Liver (tissue), 9 donors: ENCODE results near the gene WFIKKN1. TPM values are rescaled to one million over a fixed set of nuclear protein-coding genes. Genes with fewer than 3 reads are reported as not detected.

Experiments used
- DNase-seq: peaks from one replicate; pipeline ENCODE4 v3.0.0-alpha.2; 2017; ENCODE audit warnings: low spot score
- H3K27ac ChIP-seq, 2 donors: one replicate each; pipeline ENCODE4 v1.7.0; 2013; ENCODE audit warnings: inconsistent platforms in 2 of 2, low read length in 2 of 2, control low read depth in 1 of 2, low read depth in 1 of 2, mild to moderate bottlenecking in 1 of 2
- H3K27me3 ChIP-seq, 4 donors: one replicate each; pipeline versions ENCODE4 v1.6.1 to v1.7.0; 2013; ENCODE audit warnings: low read length in 3 of 4, inconsistent platforms in 1 of 4, mild to moderate bottlenecking in 1 of 4, moderate library complexity in 1 of 4; ENCODE audit not compliant: control insufficient read depth in 4 of 4, insufficient read depth in 4 of 4
- H3K36me3 ChIP-seq, 4 donors: one replicate each; pipeline versions ENCODE4 v1.6.1 to v1.7.0; 2013; ENCODE audit warnings: low read length in 3 of 4, mild to moderate bottlenecking in 3 of 4, low read depth in 1 of 4, moderate library complexity in 1 of 4; ENCODE audit not compliant: control insufficient read depth in 4 of 4, insufficient read depth in 3 of 4
- H3K4me1 ChIP-seq, 4 donors: one replicate each; pipeline versions ENCODE4 v1.6.1 to v1.7.0; 2013; ENCODE audit warnings: low read length in 3 of 4, mild to moderate bottlenecking in 3 of 4, moderate library complexity in 1 of 4; ENCODE audit not compliant: control insufficient read depth in 4 of 4, insufficient read depth in 4 of 4
- H3K4me3 ChIP-seq, 3 donors: one replicate each; pipeline versions ENCODE4 v1.6.1 to v1.7.0; 2013; ENCODE audit warnings: low read length in 3 of 3, control low read depth in 1 of 3, low read depth in 1 of 3, mild to moderate bottlenecking in 1 of 3
- H3K9ac ChIP-seq, 2 donors: one replicate each; pipeline ENCODE4 v1.7.0; 2013; ENCODE audit warnings: low read length in 2 of 2, mild to moderate bottlenecking in 2 of 2, moderate library complexity in 2 of 2, control low read depth in 1 of 2, low read depth in 1 of 2
- H3K9me3 ChIP-seq, 4 donors: one replicate each; pipeline versions ENCODE4 v1.6.1 to v1.7.0; 2013; ENCODE audit warnings: low read length in 3 of 4; ENCODE audit not compliant: control insufficient read depth in 4 of 4
- EGR1 ChIP-seq, 2 donors: IDR thresholded peaks; 2 replicates each; pipeline ENCODE4 v1.6.1; 2016 to 2018; ENCODE audit warnings: antibody characterized with exemption in 2 of 2, low read depth in 2 of 2
- FOXA1 ChIP-seq: IDR thresholded peaks from 2 replicates; pipeline ENCODE4 v1.6.1; 2016; ENCODE audit warnings: antibody characterized with exemption
- FOXA2 ChIP-seq: IDR thresholded peaks from 2 replicates; pipeline ENCODE4 v1.6.1; 2016; ENCODE audit warnings: antibody characterized with exemption
- GABPA ChIP-seq, 2 donors: IDR thresholded peaks in 1 of 2; conservative IDR thresholded peaks in 1 of 2; 2 replicates each; pipeline ENCODE4 v1.6.1; 2016; ENCODE audit warnings: antibody characterized with exemption in 2 of 2, mild to moderate bottlenecking in 1 of 2, moderate library complexity in 1 of 2
- HNF4A ChIP-seq, 2 donors: conservative IDR thresholded peaks; 2 replicates each; pipeline ENCODE4 v1.6.1; 2016; ENCODE audit warnings: antibody characterized with exemption in 2 of 2, mild to moderate bottlenecking in 2 of 2
- HNF4G ChIP-seq: IDR thresholded peaks from 2 replicates; pipeline ENCODE4 v1.6.1; 2016; ENCODE audit warnings: antibody characterized with exemption
- JUND ChIP-seq, 2 donors: IDR thresholded peaks; 2 replicates each; pipeline ENCODE4 v1.6.1; 2016; ENCODE audit warnings: antibody characterized with exemption in 2 of 2
- NR2F2 ChIP-seq: IDR thresholded peaks from 2 replicates; pipeline ENCODE4 v1.6.1; 2016; ENCODE audit warnings: antibody characterized with exemption
- RAD21 ChIP-seq, 2 donors: IDR thresholded peaks; 2 replicates each; pipeline ENCODE4 v1.6.1; 2016; ENCODE audit warnings: antibody characterized with exemption in 2 of 2, mild to moderate bottlenecking in 2 of 2
- RXRA ChIP-seq, 2 donors: IDR thresholded peaks; 2 replicates each; pipeline ENCODE4 v1.6.1; 2017 to 2018; ENCODE audit warnings: antibody characterized with exemption in 2 of 2, mild to moderate bottlenecking in 1 of 2
- SP1 ChIP-seq: IDR thresholded peaks from 2 replicates; pipeline ENCODE4 v1.6.1; 2018; ENCODE audit warnings: antibody characterized with exemption, mild to moderate bottlenecking
- TAF1 ChIP-seq: conservative IDR thresholded peaks from 2 replicates; pipeline ENCODE4 v1.6.1; 2016; ENCODE audit warnings: antibody characterized with exemption, mild to moderate bottlenecking
- YY1 ChIP-seq: IDR thresholded peaks from 2 replicates; pipeline ENCODE4 v1.6.1; 2016; ENCODE audit warnings: antibody characterized with exemption, mild to moderate bottlenecking
- WGBS: extraction: QIAGEN DNeasy Blood & Tissue Kit; methylation state at CpG from one replicate; pipeline ENCODE4 v1.1.7; 2013; 5-methylcytosine and 5-hydroxymethylcytosine counted together
- polyA plus RNA-seq, 2 donors: library from polyadenylated mRNA; stranded (reverse) in 1 of 2; unstranded in 1 of 2; fragments of 200-250 nt in 1 of 2; fragments of >200 nt in 1 of 2; fragmentation: Nextera tagmentation in 1 of 2; extraction: Ambion mirVana in 1 of 2; gene quantifications; one replicate each; pipeline versions ENCODE4 v1.2.1 to v1.2.3, GENCODE V29; 2013 to 2015
- total RNA-seq, 2 donors: library from RNA; depleted of rRNA; stranded (reverse); fragments of >200 nt; gene quantifications; one replicate each; pipeline ENCODE4 v1.2.3, GENCODE V29; 2014
- TF ChIP-seq, protein P1 (sequence below): IDR thresholded peaks from 2 replicates; pipeline ENCODE4 v1.6.1; 2016; ENCODE audit warnings: antibody characterized with exemption
- TF ChIP-seq, protein P2 (sequence below): IDR thresholded peaks from 2 replicates; pipeline ENCODE4 v1.6.1; 2016; ENCODE audit warnings: antibody characterized with exemption
- TF ChIP-seq, protein P3 (sequence below): fragments of 150-350 bp; IDR thresholded peaks from 2 replicates; pipeline ENCODE4 v1.5.1; 2017; ENCODE audit warnings: improper control_type of control experiment, low read depth, low read length; ENCODE audit not compliant: missing input control
- TF ChIP-seq, protein P4 (sequence below): IDR thresholded peaks from 2 replicates; pipeline ENCODE4 v1.6.1; 2016; ENCODE audit warnings: antibody characterized with exemption, mild to moderate bottlenecking
- TF ChIP-seq, protein P5 (sequence below): IDR thresholded peaks from 2 replicates; pipeline ENCODE4 v1.6.1; 2016; ENCODE audit warnings: antibody characterized with exemption
- donor health status: healthy.
- donor health status: healthy.
- donor health status: healthy.
- donor health status: healthy.
- donor health status: healthy.

WFIKKN1 gene
- total and polyA plus RNA-seq, 4 donors: 0.19 to 1.2 (median 0.46) TPM

DNA sequence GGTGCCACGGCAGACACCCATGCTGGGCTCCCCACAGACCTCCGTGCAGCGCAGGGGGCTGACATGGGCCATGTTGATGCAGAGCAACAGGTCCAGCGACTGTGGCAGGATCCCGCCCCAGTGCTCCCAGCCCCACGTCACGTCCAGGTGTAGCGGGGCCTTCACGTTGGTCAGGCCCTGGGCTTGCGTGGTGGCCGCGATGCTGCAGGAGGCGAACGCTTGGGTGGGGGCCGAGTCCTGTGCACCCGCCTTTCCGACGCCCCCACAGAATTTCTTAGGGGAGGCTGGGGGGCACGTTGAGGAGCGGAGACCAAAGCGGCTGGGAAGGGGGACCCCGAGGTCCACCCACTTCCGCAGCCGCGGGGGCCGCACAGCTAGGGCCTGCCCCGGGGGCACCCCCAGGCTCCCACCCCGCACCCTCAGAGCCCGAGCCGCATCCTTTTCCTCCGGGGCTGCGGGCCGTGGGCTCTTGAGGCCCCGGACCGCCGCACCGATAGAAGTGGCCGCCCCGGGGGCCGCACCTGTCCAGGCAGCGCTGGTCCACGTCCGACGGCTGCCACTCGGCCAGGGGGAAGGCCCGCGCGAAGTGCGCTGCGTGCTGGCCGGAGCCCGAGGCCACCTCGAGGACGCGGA lies 4.9 kb downstream of the WFIKKN1 start (continued):
- TF ChIP-seq TAF1 (no peak), GABPA (IDR thresholded peaks at IDR 0.05 in 1 of 2, conservative IDR thresholded peaks at IDR 0.05 in 1 of 2) (no peak), HNF4G (no peak), RXRA (IDR thresholded peaks at IDR 0.05) (no peak), JUND (IDR thresholded peaks at IDR 0.05) (no peak), EGR1 (IDR thresholded peaks at IDR 0.05; ENCODE audit: low read depth in 2 of 2) (no peak)

DNA sequence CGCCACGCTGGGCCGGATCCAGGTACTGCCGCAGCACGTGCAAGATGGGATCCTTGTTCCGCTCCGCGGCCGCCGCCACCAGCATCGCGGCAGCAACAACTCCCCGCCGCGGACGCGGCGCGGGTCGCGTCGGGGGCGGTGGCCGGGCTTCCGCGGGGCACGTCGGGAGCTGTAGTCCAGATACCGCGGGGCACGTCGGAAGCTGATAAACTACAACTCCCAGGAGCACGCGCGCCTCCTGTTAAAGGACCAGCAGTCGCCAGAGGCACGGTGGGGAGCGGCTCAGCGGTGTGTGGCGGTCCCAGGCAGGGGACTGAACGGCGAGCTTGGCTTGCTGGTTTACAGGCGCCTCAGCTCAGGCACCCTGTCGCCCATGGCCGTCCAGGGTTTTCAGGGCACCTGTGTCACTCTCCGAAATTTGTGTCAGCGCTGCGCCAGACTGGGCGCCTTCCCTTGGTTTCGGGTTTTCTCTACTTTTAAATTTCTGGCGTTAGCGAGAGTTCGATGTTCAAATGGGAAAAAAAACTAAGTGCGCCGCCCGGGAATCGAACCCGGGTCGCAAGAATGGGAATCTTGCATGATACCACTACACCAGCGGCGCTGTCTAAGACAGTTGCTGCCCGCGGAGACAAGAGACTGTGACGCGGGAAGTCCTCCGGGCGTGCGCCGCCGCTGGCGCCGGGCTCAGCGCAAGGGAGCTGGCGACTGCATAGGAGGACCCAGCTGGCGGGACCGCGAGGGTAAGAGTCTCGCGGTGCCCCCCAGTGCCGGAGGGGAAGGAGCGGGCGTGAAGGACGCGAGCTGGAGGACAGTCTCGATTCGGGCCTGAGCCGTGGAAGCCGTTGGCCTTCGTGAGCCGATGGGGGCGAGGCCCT lies 5.7 kb downstream of the WFIKKN1 start, which contains the start of gene METTL26:
TSS of gene METTL26 (minus strand) at position 100 of the 875 bp plus-strand sequence. CDS start at position 85, 15 bp downstream.
- Histone ChIP-seq H3K27ac (peak within 1 kb of the TSS; percentile 84 to 99), H3K36me3 (peaks cover 0 to 7% (median 0%) of the 10 kb centered on the region in 4 donors), H3K9ac (peak within 1 kb of the TSS; percentile 63 to 89), H3K9me3 (no peaks in the 10 kb centered on the region), H3K4me1 (peaks cover 8 to 38% (median 19%) of the 10 kb centered on the region in 4 donors), H3K4me3 (peak within 1 kb of the TSS; percentile 60 to 88 (median 80)), H3K27me3 (no peaks in the 10 kb centered on the region)
- TF ChIP-seq, protein P1, sequence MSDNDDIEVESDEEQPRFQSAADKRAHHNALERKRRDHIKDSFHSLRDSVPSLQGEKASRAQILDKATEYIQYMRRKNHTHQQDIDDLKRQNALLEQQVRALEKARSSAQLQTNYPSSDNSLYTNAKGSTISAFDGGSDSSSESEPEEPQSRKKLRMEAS: peak; percentile 88
- TF ChIP-seq SP1 (peak; percentile 6), FOXA1 (no peak), EGR1 (IDR thresholded peaks at IDR 0.05; ENCODE audit: low read depth in 2 of 2) (no peak), YY1 (peak; percentile 56), RAD21 (IDR thresholded peaks at IDR 0.05) (peak in 1 of 2 donors; percentile 11), GABPA (IDR thresholded peaks at IDR 0.05 in 1 of 2, conservative IDR thresholded peaks at IDR 0.05 in 1 of 2) (peak in 1 of 2 donors; percentile 69), TAF1 (no peak), JUND (IDR thresholded peaks at IDR 0.05) (no peak), HNF4G (no peak), HNF4A (conservative IDR thresholded peaks at IDR 0.05) (no peak), FOXA2 (no peak), NR2F2 (no peak), RXRA (IDR thresholded peaks at IDR 0.05) (no peak)
- TF ChIP-seq, protein P2, sequence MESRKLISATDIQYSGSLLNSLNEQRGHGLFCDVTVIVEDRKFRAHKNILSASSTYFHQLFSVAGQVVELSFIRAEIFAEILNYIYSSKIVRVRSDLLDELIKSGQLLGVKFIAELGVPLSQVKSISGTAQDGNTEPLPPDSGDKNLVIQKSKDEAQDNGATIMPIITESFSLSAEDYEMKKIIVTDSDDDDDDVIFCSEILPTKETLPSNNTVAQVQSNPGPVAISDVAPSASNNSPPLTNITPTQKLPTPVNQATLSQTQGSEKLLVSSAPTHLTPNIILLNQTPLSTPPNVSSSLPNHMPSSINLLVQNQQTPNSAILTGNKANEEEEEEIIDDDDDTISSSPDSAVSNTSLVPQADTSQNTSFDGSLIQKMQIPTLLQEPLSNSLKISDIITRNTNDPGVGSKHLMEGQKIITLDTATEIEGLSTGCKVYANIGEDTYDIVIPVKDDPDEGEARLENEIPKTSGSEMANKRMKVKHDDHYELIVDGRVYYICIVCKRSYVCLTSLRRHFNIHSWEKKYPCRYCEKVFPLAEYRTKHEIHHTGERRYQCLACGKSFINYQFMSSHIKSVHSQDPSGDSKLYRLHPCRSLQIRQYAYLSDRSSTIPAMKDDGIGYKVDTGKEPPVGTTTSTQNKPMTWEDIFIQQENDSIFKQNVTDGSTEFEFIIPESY: no peak
- TF ChIP-seq, protein P3, sequence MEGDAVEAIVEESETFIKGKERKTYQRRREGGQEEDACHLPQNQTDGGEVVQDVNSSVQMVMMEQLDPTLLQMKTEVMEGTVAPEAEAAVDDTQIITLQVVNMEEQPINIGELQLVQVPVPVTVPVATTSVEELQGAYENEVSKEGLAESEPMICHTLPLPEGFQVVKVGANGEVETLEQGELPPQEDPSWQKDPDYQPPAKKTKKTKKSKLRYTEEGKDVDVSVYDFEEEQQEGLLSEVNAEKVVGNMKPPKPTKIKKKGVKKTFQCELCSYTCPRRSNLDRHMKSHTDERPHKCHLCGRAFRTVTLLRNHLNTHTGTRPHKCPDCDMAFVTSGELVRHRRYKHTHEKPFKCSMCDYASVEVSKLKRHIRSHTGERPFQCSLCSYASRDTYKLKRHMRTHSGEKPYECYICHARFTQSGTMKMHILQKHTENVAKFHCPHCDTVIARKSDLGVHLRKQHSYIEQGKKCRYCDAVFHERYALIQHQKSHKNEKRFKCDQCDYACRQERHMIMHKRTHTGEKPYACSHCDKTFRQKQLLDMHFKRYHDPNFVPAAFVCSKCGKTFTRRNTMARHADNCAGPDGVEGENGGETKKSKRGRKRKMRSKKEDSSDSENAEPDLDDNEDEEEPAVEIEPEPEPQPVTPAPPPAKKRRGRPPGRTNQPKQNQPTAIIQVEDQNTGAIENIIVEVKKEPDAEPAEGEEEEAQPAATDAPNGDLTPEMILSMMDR: no peak
- TF ChIP-seq, protein P4, sequence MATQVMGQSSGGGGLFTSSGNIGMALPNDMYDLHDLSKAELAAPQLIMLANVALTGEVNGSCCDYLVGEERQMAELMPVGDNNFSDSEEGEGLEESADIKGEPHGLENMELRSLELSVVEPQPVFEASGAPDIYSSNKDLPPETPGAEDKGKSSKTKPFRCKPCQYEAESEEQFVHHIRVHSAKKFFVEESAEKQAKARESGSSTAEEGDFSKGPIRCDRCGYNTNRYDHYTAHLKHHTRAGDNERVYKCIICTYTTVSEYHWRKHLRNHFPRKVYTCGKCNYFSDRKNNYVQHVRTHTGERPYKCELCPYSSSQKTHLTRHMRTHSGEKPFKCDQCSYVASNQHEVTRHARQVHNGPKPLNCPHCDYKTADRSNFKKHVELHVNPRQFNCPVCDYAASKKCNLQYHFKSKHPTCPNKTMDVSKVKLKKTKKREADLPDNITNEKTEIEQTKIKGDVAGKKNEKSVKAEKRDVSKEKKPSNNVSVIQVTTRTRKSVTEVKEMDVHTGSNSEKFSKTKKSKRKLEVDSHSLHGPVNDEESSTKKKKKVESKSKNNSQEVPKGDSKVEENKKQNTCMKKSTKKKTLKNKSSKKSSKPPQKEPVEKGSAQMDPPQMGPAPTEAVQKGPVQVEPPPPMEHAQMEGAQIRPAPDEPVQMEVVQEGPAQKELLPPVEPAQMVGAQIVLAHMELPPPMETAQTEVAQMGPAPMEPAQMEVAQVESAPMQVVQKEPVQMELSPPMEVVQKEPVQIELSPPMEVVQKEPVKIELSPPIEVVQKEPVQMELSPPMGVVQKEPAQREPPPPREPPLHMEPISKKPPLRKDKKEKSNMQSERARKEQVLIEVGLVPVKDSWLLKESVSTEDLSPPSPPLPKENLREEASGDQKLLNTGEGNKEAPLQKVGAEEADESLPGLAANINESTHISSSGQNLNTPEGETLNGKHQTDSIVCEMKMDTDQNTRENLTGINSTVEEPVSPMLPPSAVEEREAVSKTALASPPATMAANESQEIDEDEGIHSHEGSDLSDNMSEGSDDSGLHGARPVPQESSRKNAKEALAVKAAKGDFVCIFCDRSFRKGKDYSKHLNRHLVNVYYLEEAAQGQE: no peak
- TF ChIP-seq, protein P5, sequence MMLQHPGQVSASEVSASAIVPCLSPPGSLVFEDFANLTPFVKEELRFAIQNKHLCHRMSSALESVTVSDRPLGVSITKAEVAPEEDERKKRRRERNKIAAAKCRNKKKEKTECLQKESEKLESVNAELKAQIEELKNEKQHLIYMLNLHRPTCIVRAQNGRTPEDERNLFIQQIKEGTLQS: peak; percentile 100
- peak; percentile 94 for DNase-seq
- under 1% methylated on average over 91 of the region's 91 CpGs for WGBS
